GM12878 (cell line): ENCODE measurements around the gene GIMAP7. TPM values are rescaled to one million over a fixed set of nuclear protein-coding genes. Genes with fewer than 3 reads are reported as not detected.

Experiments used
- ATAC-seq: fragments of 200-7000 bp; cut with Tn5 transposase; 3 replicates; pipeline ENCODE4 v1.9.1; 2020; ENCODE audit warnings: mild to moderate bottlenecking, moderate library complexity
- BruUV-seq: library from RNA; stranded (reverse); fragments of 400-500 nt; replicated peaks from 2 replicates; lab custom pipeline; 2021; lab: Mats Ljungman, UMichigan
- CTCF ChIA-PET: fragments of 300-600 bp; sonication (Branson Sonifier 250); formaldehyde crosslinking; extraction: SDS; loops from one replicate; lab custom pipeline; 2021; ENCODE audit warnings: inconsistent platforms; lab: Yijun Ruan, JAX
- POLR2A ChIA-PET: fragments of 350-600 bp; formaldehyde crosslinking; extraction: SDS; loops from one replicate; lab custom pipeline; 2021; ENCODE audit warnings: inconsistent platforms; lab: Charles Lee
- RAD21 ChIA-PET: fragments of 300-600 bp; sonication (Branson Sonifier 250); formaldehyde crosslinking; loops from one replicate; lab custom pipeline; 2023; ENCODE audit warnings: antibody characterized with exemption; ENCODE audit not compliant: unreplicated experiment; lab: Charles Lee
- SMC1A ChIA-PET: fragments of 300-600 bp; sonication (Branson Sonifier 250); formaldehyde crosslinking; loops from one replicate; lab custom pipeline; 2023; ENCODE audit not compliant: unreplicated experiment, uncharacterized antibody; lab: Charles Lee
- DNase-seq: peaks from one replicate; pipeline ENCODE4 v3.0.0-alpha.2; 2011; ENCODE audit warnings: low read depth, low spot score
- FAIRE-seq: peaks from 3 replicates; lab custom pipeline; 2011; peaks lifted over from hg19 to GRCh38; lab: Jason Lieb, UNC
- H2AFZ ChIP-seq: 2 replicates; pipeline ENCODE4 v1.6.0; 2011; ENCODE audit warnings: low read depth, low read length, control low read depth; ENCODE audit not compliant: control insufficient read depth
- H3K27ac ChIP-seq: 2 replicates; pipeline ENCODE4 v1.5.1; 2011; ENCODE audit warnings: control low read depth; ENCODE audit not compliant: control insufficient read depth, insufficient read depth
- H3K27me3 ChIP-seq, 2 experiments: replicated peaks in 1 of 2; 2 replicates each; pipeline versions ENCODE4 v1.6.0 to v1.6.1; 2011; ENCODE audit warnings: low read length in 1 of 2; ENCODE audit not compliant: control insufficient read depth in 2 of 2, insufficient read depth in 2 of 2
- H3K36me3 ChIP-seq, 2 experiments: 2 replicates each; pipeline ENCODE4 v1.5.1; 2011; ENCODE audit warnings: low read length in 1 of 2; ENCODE audit not compliant: control insufficient read depth in 2 of 2, insufficient read depth in 2 of 2
- H3K4me1 ChIP-seq: 2 replicates; pipeline ENCODE4 v1.6.1; 2011; ENCODE audit warnings: mild to moderate bottlenecking, low read length, moderate library complexity, mixed read lengths; ENCODE audit not compliant: control insufficient read depth, insufficient read depth
- H3K4me2 ChIP-seq: 2 replicates; pipeline ENCODE4 v1.6.0; 2011; ENCODE audit warnings: control low read depth; ENCODE audit not compliant: control insufficient read depth, insufficient read depth
- H3K4me3 ChIP-seq: fragments of 200-600 bp; sonication (generic); 2 replicates; pipeline ENCODE4 v1.5.1; 2016
- H3K79me2 ChIP-seq: 2 replicates; pipeline ENCODE4 v1.6.0; 2011; ENCODE audit warnings: low read length; ENCODE audit not compliant: control insufficient read depth, insufficient read depth
- H3K9ac ChIP-seq: 2 replicates; pipeline ENCODE4 v1.8.0; 2011; ENCODE audit warnings: low read length, control low read depth, mixed read lengths; ENCODE audit not compliant: control insufficient read depth, insufficient read depth
- H3K9me3 ChIP-seq: replicated peaks from 3 replicates; pipeline ENCODE4 v1.5.1; 2011; ENCODE audit warnings: mild to moderate bottlenecking, low read length; ENCODE audit not compliant: control insufficient read depth, insufficient read depth
- H4K20me1 ChIP-seq: 2 replicates; pipeline ENCODE4 v1.6.0; 2011; ENCODE audit not compliant: control insufficient read depth, insufficient read depth
- MXI1 ChIP-seq: fragments of 150-350 bp; IDR thresholded peaks from 2 replicates; pipeline ENCODE4 v1.6.1; 2011; ENCODE audit warnings: low read depth, mild to moderate bottlenecking, inconsistent platforms, low read length, improper control_type of control experiment
- STAT1 ChIP-seq: fragments of 450-650 bp; conservative IDR thresholded peaks from 2 replicates; pipeline ENCODE4 v1.6.1; 2014; ENCODE audit warnings: antibody characterized with exemption, mild to moderate bottlenecking
- ZNF217 ChIP-seq: fragments of 450-650 bp; IDR thresholded peaks from 2 replicates; pipeline ENCODE4 v1.6.1; 2017; ENCODE audit warnings: antibody characterized with exemption, mild to moderate bottlenecking
- WGBS: methylation state at CpG from one replicate; pipeline ENCODE4 v1.1.6; 2016; ENCODE audit warnings: low lambda C conversion rate; ENCODE audit not compliant: insufficient replicate concordance, insufficient coverage; ENCODE audit errors: missing lambda C conversion rate; 5-methylcytosine and 5-hydroxymethylcytosine counted together
- in situ Hi-C: fragments of 300-500 bp; cut with MboI; formaldehyde crosslinking; loops from 9 replicates; pipeline ENCODE4 v1.14.3; 2018; ENCODE audit warnings: mixed read lengths
- intact Hi-C: fragments of 100-400 bp; cut with micrococcal nuclease; formaldehyde crosslinking; loops from one replicate; pipeline ENCODE4 v1.14.2; 2022; ENCODE audit not compliant: unreplicated experiment
- polyA plus RNA-seq, 11 experiments: library from polyadenylated mRNA; depleted of rRNA in 4 of 11; unstranded in 6 of 11; stranded (reverse) in 5 of 11; fragments of >200 nt; fragmentation: Nextera tagmentation in 4 of 11; fragmentation: Illumina TruSeq in 1 of 11; extraction: Ambion mirVana in 4 of 11; extraction: Trizol in 1 of 11; gene quantifications; 1 replicate in 1 of 11; 2 replicates in 10 of 11; pipeline versions ENCODE4 v1.2.1 to v1.2.3, GENCODE V29; 2011 to 2016; ENCODE audit warnings: inconsistent platforms in 2 of 11, missing spikeins in 2 of 11, low read depth in 1 of 11
- total RNA-seq, 4 experiments: library from RNA; depleted of rRNA in 3 of 4; stranded (reverse); fragments of >200 nt in 3 of 4; fragmentation: Illumina TruSeq in 1 of 4; extraction: Trizol in 1 of 4; gene quantifications; 2 replicates each; pipeline versions ENCODE4 v1.2.1 to v1.2.3, GENCODE V29; 2013 to 2021
- TF ChIP-seq, protein P1 (sequence below): fragments of 450-650 bp; formaldehyde crosslinking; IDR thresholded peaks from 2 replicates; pipeline ENCODE4 v1.4.0; 2022; ENCODE audit warnings: mild to moderate bottlenecking, moderate library complexity

The GIMAP7 gene
- total and polyA plus RNA-seq, 10 of the 15 experiments (the other 5 are each of a cell fraction or from before 2014, with no cell fraction given): 2.7 to 16.6 (median 5.4) TPM

GRCh38 chr7:150503155-150503554 is 11.5 kb upstream of the GIMAP7 start (continued):
- TF ChIP-seq, protein P1, sequence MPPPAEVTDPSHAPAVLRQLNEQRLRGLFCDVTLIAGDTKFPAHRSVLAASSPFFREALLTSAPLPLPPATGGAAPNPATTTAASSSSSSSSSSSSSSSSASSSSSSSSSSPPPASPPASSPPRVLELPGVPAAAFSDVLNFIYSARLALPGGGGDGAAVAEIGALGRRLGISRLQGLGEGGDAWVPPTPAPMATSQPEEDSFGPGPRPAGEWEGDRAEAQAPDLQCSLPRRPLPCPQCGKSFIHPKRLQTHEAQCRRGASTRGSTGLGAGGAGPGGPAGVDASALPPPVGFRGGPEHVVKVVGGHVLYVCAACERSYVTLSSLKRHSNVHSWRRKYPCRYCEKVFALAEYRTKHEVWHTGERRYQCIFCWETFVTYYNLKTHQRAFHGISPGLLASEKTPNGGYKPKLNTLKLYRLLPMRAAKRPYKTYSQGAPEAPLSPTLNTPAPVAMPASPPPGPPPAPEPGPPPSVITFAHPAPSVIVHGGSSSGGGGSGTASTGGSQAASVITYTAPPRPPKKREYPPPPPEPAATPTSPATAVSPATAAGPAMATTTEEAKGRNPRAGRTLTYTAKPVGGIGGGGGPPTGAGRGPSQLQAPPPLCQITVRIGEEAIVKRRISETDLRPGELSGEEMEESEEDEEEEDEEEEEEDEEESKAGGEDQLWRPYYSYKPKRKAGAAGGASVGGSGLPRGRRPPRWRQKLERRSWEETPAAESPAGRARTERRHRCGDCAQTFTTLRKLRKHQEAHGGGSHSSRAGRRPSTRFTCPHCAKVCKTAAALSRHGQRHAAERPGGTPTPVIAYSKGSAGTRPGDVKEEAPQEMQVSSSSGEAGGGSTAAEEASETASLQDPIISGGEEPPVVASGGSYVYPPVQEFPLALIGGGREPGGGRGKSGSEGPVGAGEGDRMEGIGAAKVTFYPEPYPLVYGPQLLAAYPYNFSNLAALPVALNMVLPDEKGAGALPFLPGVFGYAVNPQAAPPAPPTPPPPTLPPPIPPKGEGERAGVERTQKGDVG (CRISPR knock-in tag): no peak
- TF ChIP-seq, all 136 proteins: peak for 0

DNA sequence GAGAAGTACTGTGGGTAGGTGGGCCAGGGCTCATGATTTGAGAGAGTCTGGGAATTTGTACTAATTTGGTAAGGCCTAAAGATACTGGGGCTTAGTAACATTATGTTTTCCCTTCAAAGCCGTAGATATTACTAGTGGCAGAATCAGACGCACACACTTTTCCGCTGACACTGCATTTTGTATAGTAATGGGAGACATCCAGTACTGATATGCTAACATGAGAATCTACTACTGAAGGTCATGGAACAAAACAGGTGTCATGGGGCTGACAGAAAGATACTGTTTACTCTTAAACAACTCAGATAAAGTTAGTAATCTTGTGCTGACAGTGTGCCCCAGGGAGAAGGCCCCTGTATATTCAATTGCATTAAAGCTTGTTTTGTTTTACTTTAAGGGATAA is 11.1 kb upstream of the GIMAP7 start:
- no peak for TF ChIP-seq STAT1
- no peak for TF ChIP-seq MXI1
- no peak for TF ChIP-seq ZNF217
- no peaks in the 10 kb centered on the region for H3K9me3 ChIP-seq
- SMC1A ChIA-PET: no interaction called here
- H3K27me3 ChIP-seq: no peaks in the 10 kb centered on the region
- no peak overlapping the region for H3K4me3 ChIP-seq
- no peaks in the 10 kb centered on the region for H3K4me1 ChIP-seq
- intact Hi-C loops: no loop called here
- H4K20me1 ChIP-seq: no peaks in the 10 kb centered on the region
- no peaks in the 10 kb centered on the region for H3K36me3 ChIP-seq
- RAD21 ChIA-PET: no interaction called here
- no TSS peak for BruUV-seq
- no peaks in the 10 kb centered on the region for H3K79me2 ChIP-seq
- DNase-seq: no peak
- CTCF ChIA-PET: no interaction called here
- POLR2A ChIA-PET: no interaction called here
- no peak overlapping the region for H3K4me2 ChIP-seq
- 99% methylated on average over 3 of the region's 3 CpGs for WGBS
- in situ Hi-C loops: no loop called here
- no peak overlapping the region for H3K27ac ChIP-seq
- no peak for ATAC-seq
- H2AFZ ChIP-seq: no peak overlapping the region
- FAIRE-seq: no peak
- no peak overlapping the region for H3K9ac ChIP-seq
